GM18907 (cell line): ENCODE results near the gene MAPK9.

Source experiments
- ATAC-seq: cut with Tn5 transposase; IDR thresholded peaks from one replicate; pipeline ENCODE4 v1.9.1; 2021; ENCODE audit warnings: mild to moderate bottlenecking, moderate library complexity; ENCODE audit not compliant: unreplicated experiment

MAPK9 gene

GRCh38 chr5:180207593-180207992, 84.3 kb downstream of the MAPK9 start:
- no peak for ATAC-seq

GRCh38 chr5:180206993-180207392, 84.9 kb downstream of the MAPK9 start:
- no peak for ATAC-seq

DNA sequence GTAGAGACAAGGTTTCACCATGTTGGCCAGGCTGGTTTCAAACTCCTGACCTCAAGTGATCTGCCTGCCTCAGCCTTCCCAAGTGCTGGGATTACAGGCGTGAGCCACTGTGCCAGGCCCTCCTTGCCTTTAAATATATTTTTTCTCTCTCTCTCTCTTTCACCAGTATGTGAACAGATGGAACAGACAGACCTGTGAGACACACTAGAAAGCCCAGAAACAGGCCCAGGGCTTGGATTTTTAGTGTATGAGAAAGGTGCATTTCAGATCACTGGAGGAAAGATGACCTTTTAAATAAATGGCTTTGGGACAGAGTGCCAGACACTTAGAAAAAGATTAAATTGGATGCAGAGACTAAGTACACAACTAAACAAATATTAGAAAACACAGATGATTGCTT, 86.0 kb downstream of the MAPK9 start:
- no peak for ATAC-seq

GRCh38 chr5:180204276-180204819, 87.5 kb downstream of the MAPK9 start:
- no peak for ATAC-seq

- no peak for ATAC-seq
Measured at GRCh38 chr5:180202939-180203573, 88.8 kb downstream of the MAPK9 start.

DNA sequence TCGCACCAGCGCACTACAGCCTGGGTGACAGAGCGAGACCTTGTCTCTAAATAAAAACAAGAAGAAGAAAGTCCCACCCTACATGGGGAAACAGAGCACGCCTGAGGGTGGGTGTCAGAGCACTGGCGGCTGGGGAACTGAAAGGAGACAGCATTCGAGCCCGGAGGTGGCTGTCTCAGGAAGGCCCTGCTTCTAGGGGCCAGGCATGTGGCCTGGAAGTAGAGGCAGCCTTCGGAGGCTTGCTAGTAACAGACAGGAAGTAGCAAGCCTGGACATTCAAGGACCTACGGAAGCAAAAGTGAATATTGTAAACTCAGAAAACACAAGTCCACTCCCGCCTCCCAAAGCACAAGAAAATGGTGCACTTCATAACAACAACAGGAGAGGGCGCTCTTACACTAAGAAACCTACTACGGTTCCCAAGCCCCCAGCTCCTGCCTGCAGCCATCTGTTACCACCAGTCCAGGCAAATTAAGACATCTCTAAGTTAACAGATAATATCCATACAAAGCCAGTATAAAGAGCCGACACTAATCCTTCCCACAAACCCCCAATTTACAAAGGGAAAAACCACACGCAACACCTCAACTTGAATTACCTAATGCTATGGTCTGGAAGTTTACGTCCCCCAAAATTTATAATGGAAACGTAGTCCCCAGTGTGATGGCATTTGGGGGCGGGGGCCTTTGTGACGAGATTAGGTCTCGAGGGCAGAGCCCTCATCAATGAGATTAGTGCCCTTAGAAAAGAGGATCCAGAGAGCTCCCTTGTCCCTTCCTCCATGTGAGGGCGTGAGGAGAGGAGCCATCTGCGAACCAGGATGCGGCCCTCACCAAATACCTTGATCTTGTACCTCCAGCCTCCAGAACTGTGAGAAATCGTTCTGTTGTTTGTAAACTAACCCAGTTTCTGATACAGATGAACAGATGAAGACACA, 90.6 kb downstream of the MAPK9 start:
- no peak for ATAC-seq

DNA sequence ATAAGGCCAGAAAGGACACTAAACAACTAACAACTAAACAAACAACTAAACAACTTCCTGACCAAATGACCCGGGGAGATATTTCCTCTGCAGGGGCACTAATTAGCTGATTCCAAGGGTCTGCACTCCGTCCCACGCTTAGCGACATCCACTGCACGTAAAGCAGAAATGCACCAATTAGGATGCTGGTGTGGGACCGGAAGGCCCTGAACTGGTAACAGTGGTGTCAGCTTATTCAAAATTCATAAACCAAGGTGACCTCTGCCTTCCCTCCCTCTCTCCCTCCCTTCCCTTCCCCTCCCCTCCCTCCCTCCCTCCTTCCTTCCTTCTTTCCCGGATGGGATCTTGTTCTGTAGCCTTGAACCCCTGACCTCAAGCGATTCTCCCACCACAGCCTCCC, 92.5 kb downstream of the MAPK9 start:
- ATAC-seq = no peak

DNA sequence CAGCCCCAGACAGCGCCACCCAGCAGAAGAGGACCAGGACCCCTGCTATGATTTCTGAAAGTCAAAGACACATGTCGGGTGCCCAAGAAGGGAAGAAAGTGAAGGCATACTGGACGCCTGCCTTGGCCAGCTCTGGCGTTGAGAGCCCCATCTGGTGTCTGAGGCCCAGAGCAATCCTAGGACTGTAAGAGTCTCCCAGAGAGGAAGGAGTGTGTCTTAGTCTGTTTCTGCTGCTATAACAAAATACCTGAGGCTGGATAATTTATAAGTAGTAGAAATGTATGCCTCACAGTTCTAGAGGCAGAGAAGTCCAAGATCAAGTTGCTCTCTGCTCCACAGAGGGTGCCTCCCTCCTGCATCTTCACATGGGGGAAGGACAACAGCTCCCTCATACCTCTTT, 93.7 kb downstream of the MAPK9 start:
- no peak for ATAC-seq

DNA sequence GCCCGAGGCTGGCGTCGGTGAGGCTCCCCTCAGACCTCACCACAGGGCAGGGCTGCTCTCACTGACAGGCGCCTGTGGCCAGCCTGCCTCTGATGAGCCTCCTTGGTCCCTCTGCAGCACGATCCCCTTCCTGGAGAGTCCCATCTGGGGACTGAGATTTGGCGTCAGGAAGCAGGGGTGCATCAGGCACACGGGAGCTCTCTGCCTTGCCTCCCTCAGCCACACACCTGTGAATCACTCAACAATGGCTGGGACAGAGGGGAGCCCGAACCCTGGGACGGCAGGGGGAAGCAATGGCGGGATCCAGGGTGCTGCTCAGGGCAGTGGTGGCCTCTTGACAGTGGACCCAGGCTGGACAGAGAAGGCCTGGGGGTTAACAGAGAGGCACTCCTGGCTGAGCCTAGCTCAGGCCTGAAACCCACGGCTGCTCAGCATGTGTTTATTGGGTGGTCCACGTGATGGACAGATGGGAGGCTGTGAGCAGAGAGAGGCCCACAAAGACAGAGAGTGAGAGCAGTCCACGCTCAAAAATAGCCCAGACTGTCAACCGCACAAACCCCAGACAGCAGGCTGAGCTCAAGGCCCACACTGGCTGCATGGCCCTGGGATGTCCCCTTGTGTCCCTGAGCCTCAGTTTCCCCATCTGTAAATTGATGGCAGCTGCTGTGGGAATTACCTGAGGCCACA, 94.7 kb downstream of the MAPK9 start:
- ATAC-seq = no peak

DNA sequence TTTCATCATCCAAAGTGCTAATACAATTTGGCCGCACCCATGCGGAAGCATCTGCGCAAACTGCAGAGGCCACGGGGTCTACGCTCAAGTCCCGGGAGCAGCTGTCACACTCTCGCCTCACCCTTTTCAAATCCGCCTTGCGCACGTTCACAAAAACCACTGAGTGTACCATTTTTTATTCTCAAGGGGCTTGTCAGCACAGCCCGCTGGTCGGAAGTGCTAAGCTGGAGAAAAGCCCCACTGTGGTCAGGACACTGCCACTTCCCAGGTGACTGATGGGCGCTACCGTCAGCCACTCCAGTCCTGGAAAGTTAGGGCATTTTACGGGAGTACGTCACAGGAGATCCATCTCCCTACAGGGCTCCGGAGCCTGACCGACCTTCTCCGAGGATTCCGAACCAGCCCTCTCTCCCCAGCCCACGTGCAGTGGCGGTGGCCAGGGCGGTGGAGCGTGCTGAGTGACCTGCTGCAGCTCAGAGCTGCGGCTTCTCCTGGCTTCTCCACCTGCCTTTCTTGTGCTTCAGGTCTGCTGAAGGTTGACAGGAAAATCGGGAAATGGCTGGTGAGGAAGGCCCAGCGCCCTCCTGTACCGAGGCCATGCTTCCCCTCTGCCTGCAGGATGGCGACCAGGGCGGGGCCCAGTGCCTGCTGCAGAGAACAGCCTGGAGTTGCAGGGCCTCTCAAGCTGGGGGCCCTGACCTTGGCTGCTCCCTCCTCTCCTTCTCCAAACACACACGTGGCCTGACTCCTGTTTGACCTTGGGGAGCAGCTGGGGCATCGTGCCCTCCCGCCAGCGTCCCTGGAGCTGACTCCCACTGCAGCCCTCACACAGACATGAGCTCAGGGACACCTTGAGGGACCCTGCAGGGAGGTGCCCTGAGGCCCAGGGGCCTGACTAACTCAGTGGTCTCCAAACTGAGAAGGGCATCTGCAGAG, 97.2 kb downstream of the MAPK9 start:
- ATAC-seq = no peak

DNA sequence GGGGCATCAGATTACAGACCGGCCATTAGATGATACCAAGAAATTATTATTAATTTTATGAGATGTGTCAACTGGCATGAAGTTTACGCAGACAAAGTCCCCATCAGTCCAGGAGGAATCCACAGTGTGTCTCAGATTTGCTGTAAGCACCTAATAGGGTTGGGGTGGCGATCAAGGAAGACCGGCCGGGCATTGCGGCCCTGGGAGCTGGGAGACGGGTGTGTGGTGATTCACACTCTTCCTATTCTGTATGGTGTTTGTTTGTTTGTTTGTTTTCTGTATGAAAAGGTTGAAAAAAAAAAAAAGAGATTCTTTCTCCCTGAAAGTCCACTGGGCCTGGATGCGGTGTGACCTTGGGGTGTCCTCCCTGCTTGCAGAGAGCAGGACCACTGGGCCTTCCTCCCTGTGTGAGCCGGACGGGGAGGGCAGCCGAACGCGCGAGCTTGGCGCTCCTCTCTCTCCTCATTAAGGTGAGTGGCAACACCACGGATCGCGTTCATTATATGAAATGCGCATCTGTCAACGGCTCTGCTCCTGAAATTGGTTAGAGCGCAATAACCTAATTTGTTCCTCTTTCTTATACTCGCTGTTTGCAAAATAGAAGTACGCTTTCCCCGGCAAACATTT, 98.0 kb downstream of the MAPK9 start:
- ATAC-seq = no peak

GRCh38 chr5:180191716-180192115, 100.2 kb downstream of the MAPK9 start:
- ATAC-seq = no peak

GRCh38 chr5:180187767-180188166, 104.1 kb downstream of the MAPK9 start:
- ATAC-seq = no peak
